ENCODE data around the gene KRT14.
"Not testable (repeated sequence)": the region's sequence is repeated elsewhere in the genome, so short reads cannot be mapped to it uniquely, and the experiment has no call there.

The KRT14 gene

DNA sequence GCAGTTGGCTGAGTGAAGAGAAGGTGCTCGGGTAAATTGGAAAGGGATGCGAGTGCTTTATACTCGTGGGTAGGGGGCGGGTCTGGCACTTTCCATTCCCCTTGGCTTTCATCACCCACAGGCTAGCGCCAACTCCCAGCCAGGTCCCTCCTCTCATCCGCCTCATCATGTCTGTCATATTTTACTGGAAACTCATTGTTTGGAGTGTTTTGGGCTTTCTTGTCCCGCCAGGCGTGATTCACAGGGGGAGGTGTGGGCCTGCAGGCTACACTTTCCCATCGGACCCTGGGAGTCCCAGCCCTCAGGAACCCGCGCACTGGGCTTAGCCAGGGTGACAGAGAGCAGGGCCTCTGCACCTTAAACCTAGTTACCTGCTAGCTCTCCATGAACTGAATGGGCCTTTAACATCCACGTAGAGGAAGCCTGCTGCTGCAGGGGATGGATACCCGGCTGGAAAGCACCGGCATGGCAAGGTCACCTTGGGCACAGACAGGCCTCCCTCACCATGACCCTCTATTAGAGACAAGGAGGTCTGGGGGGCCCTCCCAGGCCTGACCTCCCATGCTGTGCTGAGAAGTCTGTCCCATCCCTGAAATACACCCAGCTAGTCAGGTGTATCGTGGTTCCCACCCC is at the start of gene KRT14:
Gene KRT14 (minus strand): TSS at position 33 of the 633 bp plus-strand sequence. CDS start 61 bp downstream, outside the sequence.
- no peak for DNase-seq (ENCODE audit: low read depth)

DNA sequence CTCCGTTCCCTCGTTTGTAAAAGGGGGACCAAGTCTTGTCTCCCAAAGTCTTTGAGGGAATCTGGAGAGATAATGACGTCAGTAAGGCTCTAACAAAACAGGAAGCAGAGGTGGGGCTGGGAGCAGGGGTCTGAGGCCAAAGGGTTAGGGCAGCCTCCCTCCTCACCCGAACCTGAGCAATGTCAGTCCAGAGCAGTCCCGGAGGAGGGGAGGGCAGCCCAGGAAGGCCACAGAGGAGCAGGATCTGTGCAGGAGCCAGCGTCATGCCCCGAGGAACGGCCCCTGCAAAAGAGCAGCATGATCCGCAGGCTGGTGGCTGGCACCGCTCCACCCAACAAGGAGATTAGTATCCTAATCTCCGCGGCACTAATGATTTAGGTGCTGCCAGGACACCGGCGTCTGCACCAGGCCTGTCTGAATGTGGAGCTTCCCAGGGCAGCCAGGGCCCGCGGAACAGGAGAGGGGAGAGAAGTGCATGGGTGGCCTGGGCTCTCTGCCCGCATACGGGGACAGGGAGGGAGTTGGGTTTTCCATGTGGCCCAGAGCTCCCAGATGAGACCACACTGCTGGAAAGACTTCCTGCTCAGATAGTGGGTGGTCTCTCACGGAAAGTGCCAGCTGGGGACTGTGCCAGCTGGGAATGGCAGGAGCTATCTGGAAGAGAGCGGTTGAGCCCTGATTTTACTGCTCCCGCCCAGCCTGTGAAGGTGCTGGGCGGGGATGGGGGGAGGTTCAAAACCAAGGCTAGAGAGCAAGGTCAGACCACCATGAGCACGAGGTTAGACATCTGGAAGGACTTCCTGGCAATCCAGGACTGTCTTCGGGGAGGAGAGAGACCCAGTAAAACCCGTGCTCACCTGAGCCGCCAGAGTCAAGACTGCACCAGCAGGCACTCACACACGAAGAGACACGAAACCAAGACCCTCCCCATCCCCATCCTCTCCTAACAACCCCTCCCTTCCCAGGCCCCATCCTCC is 48.7 kb upstream of the KRT14 start:
- DNase-seq (ENCODE audit: low read depth) = no peak

DNA sequence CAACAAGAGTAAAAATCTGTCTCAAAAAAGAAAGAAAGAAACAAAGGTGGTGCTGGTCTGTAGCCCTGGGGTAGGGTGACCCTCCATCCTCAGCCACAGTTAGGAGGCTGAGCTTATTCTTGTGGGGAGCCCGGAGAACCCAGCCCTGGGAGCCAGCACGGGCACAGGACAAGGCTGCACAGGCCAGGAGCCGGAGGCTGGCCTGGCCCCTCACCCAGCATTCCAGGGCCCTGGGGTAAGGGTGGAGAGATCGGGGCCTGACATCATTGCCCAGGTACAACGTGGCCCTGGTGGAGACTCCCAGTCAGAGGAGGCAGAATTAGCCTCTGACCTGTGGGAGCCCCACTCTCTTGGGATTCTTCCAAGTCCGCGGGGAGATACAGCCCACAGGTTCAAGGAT is 47.9 kb upstream of the KRT14 start:
- no peak for DNase-seq (ENCODE audit: low read depth)

DNA sequence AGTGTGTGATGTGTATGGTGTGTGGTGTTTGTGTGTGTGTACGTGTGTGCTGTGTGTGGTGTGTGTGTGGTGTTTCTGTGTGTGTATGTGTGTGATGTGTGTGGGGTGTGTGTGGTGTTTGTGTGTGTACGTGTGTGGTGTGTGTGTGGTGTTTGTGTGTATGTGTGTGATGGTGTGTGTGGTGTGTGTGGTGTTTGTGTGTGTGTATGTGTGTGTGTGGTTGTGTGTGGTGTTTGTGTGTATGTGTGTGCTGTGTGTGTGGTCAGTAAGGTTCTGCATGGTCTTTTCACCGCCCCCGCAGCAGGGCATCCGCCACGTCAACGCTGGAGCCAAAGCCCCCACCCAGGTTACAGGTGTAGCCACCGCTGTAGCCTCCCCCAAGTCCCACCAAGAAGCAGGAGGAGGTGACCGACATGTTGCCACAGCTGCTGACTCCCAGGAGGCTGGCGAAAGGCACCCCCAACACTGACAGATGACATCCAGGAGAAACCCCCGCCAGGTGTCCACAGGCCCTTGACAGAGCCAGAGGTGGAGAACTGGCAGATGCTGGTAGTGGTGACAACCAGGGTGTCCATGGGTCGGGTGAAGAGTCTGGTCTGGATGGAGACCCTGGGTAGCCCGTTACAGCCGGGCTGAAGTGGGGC is 47.0 kb upstream of the KRT14 start:
- no peak for DNase-seq (ENCODE audit: low read depth)

DNA sequence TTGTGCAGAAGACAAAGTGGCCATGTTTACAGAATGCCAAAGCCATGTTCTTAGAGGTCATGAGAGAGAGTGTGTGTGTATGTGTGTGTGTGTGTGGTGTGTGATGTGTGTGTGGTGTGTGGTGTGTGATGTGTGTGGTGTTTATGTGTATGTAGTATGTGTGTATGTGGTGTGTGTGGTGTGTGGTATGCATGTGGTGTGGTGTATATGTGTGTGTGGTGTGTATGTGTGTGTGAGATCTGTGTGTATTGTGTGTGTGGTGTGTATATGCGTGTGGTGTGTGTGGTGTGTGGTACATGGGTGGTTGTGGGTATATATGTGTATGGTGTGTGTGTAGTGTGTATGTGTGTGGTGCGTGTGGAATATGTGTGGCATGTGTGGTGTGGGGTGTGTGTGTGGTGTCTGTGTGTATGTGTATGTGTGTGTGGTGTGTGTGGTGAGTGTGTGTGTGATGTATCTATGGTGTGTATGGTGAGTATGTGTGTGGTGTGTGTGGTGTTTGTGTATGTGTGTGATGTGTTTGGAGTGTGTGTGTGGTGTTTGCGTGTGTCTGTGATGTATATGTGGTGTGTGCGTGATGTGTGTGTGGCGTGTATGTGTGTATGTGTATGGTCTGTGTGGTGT is 45.9 kb upstream of the KRT14 start:
- DNase-seq (ENCODE audit: low read depth) = no peak

DNA sequence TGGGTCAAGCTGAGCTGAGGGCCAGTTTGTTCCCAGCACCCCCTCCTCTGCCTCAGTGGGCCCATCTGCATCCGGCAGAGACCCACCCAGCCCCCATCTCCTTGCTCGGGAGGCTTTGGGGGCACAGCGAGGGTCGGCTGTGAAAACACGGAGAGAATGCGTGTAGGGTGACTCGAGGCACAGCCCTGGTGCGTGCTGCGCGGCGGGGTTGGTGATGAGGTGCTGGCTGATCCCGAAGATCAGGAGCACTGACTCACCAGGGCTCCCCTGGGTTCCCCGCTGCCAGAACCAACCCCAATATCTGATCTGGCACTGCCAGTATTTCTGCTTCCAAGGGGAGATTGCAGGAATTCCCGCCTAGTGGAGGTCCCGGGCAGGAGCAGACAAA is 45.2 kb upstream of the KRT14 start:
- no peak for DNase-seq (ENCODE audit: low read depth)

DNA sequence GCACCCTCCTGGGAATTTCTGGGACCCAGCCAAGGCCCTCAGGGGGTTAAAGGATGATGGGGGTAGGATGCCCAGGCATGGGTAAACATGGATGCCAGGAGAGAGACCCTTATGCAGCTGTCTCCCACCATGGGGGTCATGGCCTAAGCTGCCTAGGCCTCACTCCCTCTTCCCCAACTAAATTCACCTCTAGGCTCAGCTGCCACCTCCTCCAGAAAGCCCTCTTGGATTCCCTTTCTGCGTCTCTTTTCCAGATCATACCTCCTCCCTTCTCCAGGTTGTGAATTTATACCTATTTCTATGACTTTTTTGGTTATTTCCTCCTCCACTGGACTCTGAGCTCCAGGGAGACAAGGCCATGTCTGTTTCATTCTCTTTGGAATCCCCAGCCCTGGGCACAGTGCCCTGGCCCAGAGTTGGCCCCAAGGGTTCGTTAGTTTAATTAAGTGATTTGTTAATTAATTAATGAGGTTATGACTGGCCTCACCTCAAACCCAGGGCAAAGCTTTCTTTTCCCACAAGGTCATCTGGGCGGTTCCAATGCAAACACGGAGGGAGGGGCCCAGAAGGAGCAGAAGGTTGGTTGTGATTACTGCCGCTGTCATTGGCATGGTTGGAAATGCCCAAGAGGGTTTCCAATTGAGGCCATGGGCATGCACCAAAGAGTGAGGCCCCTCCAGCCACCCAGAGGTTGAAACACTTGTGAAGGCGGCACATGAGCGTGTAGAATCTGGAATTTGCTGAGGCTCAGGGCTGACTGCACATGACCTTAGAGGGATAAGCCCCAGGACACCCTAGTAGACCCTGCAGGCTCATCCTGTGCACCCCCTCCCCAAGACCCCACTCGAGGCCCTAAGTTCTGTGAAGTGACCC is 44.6 kb upstream of the KRT14 start:
- no peak for DNase-seq (ENCODE audit: low read depth)

DNA sequence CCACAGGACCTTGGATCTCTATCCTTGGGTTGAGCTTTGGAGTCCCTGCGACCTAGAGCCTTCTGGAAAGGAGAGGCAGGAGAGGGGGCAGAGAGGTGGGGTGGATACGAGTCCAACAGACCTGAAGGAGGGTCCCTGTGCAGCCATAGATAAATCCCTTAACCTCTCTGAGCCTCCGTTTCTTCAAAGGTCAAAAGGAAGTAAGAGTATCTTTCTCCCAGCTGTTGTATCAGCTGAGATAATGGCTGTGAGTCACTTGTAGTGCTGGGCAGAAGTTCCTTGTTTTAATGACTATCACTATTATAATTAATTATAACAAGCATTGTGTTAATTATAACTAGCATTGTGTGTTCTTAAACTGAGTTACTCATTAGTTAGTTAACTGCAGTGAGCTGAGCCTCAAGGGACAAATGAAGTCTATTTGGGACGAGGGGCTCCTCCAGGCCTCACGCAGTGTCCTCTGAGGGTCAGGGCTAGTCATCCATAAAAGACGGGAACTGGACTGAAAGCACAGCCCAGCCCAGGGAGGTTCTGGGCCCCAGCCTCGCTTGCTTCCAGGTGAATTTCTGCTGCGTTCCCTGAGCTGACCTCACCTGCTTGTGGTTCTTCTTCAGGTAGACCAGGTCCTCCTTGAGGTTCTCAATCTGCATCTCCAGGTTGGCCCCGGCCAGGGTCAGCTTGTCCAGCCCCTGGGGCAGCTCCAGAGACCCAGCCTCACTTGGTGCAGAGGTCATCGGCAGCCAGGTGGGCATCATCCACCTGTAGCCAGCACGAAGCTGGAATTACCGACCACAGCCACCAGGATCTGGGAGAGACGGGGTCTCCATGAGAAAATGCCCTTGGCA is 43.4 kb upstream of the KRT14 start:
- no peak for DNase-seq (ENCODE audit: low read depth)

DNA sequence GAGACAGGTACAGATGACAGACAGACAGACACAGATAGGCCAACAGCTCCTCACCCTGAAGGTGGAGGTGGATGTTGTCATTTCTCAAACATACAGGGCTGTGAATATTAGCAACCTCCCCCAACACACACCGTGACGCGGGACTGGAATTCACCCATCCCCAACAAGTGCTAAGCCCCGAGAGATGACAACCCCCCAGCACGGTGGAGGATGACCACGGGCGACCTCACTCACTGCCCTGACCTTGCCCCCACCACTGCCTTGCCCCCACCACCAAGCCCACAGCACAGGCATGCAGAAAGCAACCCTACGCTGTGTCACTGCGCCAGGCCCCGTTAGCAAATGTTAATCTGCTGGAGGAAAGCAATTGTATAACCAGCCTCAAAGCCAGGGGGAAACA is 42.6 kb upstream of the KRT14 start:
- no peak for DNase-seq (ENCODE audit: low read depth)

DNA sequence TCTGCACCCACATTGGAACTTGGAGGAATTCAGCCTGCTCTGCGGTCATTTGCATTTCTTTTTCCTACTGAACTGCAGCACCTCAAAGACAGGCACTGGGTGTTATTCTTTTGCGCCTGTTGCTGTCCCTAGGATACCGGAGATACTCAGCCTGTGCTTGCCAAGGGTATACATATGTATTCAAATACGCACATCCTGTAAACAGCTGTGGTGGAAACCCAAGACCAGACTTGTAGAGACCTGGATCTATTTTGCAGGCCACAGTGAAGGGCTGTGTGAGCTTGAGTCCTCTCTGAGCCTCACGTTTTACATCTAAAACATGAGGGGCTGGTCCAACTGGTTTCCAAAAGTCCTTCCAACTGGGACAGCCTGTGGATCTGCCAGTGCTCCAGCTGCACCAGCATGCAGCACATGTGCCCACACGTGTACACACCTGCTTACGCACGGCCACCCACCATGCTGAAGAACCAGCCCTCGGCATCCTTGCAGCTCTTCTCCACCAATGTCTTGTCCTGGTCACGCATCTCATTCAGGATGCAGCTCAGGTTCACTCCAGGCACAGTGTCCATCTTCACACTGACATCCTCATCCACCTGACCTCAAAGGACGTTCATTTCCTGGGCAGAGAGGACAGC is 42.0 kb upstream of the KRT14 start:
- not testable (repeated sequence) for DNase-seq (ENCODE audit: low read depth)

DNA sequence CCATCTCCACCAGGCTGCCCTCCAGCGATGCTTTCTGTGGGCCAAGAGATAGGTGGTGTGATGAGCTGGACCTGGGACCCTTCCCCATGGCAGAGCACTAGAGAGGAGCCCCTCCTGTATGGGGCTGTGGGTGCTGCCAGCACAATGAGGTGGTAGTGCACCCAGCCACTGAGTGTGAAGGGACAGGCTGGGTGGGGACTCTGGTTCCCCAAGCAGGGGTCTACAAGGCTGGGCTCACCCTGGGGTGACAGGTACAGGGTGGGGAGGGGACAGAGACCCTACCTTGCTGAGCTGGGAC is 41.3 kb upstream of the KRT14 start:
- DNase-seq (ENCODE audit: low read depth) = not testable (repeated sequence)

DNA sequence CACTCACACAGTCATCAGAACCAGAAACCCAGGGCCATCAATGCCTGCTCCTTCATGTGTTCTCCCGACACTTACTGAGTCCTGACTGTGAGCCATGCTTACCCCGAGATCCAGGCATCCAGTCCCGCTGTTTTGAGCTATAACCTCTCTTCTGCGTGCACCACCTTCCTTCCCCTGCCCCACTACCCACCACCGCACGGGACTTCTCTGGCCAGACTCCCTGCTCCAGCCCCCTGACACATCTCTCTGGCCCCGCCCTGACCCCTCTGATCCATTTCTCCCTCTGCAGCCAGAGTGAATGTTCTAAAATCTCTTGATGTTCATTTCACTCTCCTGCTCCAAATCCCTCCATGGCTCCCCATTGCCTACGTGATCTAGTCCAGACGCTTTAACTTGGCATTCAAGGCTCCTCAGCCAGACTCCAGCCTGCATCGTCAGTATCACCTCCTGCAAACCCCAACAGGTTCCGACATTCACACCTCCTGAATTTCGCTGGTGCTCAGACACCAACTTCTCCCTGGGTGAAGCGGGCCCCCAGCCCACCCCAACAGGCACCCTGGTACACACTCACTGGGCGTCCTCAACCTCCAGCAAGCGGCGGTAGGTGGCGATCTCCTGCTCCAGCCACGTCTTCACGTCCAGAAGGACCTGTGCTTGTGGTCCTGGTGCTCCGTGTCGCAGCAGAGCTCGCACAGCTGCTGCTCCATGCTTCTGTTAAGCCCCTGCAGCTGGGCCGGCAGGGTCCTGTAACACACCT is 40.8 kb upstream of the KRT14 start:
- DNase-seq (ENCODE audit: low read depth) = no peak

DNA sequence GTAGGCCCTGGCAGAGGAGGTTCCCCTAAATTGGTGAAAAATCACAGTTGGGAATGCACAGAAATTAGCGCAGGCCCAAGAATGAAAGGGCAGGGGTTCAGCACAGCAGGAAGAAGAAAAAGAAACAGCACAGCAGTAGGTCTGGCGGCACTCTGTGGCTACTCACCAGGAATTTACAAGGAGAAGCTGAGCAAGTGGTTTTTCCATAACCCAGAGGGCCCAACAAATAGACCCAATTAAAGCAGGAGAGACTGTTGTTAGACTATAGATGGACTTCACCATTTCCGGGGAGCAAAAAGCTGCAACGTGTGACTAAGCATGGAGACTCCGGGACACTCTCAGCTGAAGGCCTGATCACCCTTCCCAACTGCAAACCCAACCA is 40.2 kb upstream of the KRT14 start:
- not testable (repeated sequence) for DNase-seq (ENCODE audit: low read depth)

DNA sequence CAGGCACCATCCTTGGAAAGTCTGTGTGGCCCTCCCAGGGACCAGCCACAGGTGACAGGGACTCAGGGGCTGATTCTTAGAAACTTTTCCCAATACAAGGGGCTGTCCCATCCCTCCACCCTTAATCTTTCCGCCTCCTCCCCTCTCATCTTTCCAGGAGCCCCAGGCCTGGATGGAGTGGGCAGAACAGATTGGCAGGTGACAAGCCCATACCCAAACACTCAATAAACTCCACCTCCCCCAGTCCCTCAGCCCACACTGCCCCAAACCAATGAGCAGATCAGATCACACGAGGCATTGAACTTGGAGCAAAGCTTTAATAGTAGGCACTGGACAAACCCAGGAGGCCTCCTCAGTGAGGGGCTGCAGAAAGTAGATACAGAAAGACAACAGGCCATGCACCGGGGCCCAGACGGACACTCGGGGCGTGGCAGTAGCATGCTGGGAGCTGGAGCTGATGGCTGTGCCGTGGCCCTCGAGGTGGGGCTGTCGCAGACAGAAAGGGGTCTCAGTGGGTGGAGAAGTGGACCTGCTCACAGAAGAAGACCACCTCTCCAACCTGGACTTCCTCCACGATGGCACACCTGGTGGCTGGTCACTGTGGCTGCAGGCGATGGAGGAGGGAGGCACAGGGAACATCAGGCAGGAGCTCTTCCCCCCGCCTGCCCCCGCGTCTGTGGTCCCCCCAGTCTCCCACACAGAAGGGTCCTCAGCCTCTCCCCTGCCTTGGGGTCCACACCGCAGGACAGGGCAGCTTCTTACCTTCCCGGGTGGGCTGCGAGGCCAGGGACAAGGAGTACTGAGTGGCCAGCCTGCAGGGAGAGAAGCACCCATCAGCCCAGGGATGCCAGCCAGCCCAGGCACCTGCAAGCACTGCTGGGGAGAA is 39.6 kb upstream of the KRT14 start:
- not testable (repeated sequence) for DNase-seq (ENCODE audit: low read depth)

DNA sequence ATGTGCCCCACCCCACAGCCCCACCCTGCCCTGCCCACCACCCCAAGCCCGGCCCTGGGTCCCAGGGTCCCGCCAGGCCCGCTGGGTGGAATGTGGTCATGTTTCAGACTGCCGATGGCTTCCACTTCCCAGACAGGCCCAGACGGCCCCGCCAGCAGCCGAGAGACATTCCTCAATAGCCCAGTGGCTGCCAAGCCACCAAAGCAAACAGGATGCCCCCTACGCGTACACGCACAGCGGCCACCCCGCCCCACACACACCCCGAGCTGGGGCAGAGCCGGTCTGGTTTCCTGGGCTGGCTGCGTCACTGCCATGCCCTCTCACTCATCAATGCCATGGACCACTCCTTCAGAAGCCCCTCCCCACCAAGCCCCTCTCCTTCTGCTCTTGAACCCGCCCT is 38.9 kb upstream of the KRT14 start:
- no peak for DNase-seq (ENCODE audit: low read depth)

DNA sequence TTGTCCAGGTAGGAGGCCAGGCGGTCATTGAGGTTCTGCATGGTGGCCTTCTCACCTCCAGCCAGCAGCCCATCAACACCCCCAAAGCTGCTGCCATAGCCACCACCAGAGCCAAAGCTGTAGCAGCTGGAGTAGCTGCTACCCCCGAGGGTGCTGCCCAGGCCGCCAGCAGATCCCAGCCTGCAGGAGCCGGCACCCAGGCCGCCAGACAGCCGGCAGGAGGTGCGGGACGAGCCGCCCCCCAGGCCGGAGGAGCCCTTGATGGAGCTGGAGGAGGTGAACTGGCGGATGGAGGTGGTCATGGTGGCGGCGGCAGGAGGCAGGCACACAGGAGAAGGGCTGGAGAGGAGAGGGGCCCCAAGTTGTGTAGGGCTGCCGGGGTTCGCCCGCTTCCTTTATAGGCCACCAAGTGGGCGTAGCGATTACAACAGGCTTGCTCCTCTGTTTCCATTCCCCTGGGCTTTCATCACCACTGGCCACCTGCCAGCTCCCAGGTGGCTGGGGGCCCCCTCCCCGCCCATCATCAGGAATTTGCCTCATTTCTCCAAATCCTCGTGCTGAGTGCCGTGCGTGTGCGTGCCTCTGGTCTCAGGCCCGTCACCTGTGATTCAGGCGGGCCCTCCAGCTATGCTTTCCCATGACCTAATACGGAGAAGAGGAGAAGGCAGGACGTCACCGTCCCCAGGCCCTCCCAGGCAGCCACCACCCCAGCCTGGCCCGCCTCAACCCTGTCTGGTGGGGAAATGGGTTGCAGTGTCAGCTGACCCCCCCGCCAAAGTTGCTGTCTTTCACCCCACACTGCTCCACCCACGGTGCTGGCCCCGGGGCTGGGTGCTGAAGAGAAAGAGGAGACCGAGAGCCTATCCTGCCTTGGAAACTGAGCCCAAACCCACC is 37.8 kb upstream of the KRT14 start, which contains the start of gene KRT17:
Gene KRT17 (minus strand): TSS at position 368 of the 894 bp plus-strand sequence. CDS start 66 bp downstream, at position 302.
- DNase-seq (ENCODE audit: low read depth) = no peak

DNA sequence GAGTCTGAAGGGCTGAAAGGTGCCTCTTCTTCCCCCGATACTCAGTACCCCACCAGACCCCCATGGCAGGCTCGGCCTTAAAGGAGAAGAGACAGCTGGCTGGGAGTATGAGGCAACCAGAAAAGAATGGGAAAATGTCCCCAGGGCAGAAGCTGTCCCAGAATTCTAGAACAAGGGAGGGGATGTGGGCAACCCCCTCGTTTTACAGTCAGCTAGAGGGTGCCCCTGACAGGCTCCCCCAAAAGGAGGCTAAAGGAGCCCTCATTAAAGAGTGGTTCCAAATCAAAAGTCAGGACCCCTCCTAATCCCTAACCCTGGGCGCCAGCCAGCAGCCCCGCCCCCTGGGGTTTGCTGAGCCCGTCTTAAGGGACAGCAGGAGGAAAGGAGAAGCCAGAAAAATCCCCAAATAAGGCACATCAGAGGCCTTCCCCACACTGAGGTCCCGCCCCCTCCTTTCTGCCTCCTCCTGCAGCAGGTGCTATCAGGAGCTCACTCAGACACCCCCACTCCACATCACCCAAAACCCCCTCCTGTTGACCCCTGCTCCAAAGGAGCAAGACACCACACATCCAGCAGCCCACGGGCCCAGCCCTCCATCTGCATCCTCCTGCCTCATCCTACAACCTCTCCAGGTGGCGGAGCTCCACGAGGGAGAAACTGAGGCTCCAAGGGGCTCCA is 36.6 kb upstream of the KRT14 start:
- not testable (repeated sequence) for DNase-seq (ENCODE audit: low read depth)

Measured in HS-27A (cell line).